Dermis blood vessel endothelial cell (primary cell): ENCODE measurements around the gene INTS1. TPM values are rescaled to one million over a fixed set of nuclear protein-coding genes. Genes with fewer than 3 reads are reported as not detected.

ENCODE experiments used
- DNase-seq: peaks from one replicate; pipeline ENCODE4 v3.0.0; 2010
- total RNA-seq: library from RNA; depleted of rRNA; stranded (reverse); fragments of >200 nt; gene quantifications from 2 replicates; pipeline ENCODE4 v1.2.3, GENCODE V29; 2014

The INTS1 gene
- total RNA-seq, 1 donor from 2014 or later: 44.6 TPM

DNA sequence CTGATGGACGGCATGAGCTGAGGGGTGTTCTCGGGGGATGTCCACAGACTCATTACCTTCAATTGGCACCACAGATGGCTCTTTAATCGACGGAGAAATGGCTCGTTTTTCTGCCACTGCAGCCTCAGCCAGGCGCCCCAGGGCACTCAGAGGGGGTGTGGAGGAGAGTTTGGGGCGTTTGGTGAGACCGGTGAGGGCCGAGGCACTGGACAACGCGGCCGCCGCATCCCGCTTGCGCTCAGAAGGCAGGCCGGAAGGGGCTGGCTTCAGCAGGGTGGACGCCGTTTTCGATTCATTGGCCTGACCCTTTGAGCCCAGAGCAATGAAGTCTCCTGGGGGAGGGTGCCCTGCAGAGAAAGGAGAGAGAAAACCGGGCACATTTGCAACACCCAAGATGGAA, 1.3 kb downstream of the INTS1 start:
- no peak for DNase-seq

DNA sequence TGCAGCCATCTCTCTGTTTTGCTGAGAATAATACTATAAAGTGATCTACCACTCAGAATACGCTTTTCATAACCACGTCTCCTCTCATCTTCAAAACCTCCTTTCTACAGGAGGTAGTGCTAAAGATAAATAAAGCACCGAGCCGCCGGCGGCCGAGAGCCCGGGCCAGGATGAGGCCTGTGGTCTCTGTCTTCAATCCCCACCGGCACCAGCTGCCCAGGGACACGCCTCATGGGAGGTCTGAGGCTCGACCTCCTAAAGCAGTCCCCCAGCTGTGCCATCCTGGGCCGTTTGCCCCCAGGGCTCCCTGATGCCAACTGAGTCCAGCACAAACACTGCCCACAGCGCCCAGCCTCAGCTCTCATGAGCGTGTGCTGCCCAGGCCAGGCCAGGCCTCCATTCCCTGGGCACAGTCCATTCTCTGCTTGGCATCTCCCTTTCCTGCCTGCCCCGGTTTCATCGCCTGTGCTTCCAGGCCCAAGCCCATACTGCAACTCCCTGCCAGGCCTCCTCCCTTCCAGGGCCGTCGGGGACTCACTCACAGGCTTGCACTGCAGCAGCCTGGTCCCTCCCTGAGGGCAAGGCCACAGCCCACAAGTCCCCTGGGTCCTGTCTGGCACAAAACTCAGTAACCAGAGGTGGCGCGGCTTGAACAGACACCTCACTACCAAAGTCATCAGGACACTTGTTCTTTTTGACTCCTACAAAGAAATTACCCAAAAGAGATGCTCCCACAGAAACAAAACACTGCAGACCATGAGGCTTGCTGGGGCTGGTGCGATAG, 2.5 kb downstream of the INTS1 start:
- no peak for DNase-seq

DNA sequence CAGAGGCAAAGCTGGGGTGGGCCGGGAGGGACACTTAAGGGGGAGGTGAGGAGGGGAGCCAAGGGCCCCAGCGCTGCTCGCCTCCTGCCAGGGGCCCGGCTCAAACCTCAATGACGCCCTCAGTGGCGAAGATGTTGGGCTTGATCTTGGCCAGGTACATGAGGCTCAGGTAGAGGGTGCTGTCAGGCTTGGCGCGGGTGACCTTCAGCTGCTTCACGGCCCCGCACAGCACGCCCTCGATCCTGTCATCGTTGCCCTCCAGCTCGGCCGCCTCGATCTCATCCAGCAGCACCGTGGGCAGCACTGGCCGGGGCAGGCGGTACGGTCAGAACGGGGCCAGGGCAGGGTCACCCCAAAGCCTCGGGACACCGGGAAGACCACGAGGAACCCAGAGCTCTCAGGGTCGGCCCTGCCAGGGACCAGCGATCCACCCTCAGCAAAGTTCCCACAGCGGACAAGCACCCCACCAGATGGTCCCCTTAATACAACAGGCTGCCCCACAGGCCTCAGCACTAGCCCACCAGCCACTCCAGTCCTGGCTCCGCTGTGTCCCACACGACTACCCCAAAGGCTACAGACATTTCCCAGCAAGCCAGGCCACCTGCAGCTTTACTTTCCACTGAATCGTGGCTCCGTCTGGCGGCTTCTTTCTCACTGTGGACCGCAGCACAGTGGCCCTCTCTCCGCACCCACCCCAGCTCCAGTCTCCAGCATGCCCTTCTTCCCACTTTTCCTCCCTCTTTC, 4.0 kb downstream of the INTS1 start:
- no peak for DNase-seq

DNA sequence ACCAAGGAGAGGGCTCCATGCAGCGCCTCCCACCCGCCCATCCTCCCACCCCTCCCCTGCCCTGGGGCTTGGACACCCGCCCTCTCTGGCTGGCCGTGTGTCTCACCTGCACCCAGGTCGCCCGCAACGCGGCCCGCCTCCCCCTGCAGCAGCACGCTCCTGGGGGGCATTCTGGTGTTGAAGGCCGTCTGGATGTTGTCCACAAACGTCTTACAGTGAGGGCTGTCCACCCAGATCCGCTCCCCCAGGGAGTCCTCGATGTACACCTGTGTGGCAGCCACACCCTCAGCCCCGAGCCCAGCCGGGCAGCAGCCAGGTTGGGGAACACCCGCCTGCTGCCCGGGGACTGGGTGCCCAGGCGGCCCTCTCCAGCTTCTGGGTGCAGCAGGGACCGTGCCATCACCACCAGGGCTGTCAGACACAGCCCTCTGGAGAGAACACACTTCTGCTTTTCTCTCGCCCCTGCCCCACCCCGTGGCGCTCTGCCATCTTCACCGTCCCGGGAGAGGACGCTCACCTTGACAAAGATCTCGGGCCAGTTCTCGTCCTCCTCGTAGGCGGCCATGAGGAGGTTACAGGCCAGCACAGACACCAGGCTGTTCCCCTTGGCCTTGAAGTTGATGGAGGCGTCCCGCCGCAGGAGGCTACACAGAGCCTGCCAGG, 4.7 kb downstream of the INTS1 start:
- DNase-seq: no peak

DNA sequence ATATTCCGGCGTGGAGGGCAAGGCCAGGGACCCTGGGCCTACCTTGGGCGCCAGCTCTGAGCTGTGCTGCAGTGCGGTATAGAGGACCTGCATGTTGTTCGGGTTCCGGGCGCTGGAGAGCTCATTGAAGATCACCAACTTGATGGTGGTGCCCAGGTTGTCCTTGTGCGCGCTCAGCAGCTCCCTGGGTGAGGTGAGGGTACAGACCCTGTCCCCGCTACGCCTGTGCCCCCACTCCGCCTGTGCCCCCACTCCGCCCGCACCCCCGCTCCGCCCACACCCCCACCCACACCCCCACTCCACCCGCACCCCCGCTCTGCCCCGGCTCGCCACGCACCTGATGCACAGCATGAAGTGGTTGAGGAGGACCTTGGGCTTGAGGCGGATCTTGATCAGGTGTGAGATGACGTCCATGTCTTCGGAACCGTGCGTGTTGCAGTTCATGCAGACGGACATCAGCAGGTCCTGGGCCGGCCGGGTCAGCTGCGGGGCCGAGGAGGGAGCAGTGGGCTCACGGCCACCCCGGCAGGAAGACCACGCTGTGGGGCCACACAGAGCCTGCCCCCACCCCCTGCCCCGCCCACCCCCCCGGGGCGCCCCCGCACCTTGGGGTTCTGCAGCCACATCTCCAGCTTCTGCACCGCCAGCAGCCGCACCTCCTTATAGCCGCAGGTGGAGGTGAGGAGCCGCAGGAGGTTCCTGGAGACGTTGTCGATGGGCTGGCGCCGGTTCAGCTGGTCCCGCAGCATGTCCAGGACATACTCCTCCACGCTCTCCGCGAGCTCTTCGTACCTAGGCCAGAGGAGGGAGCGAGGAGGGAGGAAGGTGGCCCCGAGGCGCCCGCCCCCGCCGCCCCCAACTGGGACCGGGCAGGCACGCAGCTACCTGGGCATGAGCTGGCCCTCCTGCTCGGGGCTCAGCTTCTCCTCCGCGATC, 5.6 kb downstream of the INTS1 start:
- DNase-seq: no peak

DNA sequence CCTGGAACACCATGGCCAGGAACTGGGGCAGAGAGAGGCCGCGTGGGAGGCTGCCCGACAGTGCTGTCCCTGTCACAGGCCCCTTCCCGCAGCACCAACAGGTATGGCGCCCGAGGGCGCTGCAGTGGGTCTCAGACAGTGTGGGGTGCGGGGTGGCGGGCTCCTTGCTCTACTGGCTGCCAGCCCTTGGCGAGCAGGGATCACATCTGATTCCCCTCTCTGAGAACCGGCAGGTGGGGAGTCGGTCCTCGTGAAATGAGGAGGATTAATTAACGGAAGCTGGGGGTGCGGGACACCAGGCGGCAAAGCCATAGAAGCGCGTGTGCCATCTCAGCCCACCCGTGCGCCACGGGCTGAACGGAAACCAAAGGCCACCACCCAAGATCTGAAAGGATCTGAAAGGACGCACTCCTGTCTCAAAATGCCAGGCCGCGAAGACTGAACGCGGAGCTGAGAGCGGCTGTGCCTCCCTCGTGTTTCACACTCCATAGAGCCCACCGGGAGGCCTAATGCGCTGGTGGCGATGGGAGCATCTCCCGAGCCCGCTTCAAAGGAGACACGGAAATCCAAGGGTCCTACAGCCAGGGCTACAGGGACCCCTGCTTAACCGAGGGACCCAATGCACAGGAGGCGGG, 6.8 kb downstream of the INTS1 start:
- DNase-seq: no peak

DNA sequence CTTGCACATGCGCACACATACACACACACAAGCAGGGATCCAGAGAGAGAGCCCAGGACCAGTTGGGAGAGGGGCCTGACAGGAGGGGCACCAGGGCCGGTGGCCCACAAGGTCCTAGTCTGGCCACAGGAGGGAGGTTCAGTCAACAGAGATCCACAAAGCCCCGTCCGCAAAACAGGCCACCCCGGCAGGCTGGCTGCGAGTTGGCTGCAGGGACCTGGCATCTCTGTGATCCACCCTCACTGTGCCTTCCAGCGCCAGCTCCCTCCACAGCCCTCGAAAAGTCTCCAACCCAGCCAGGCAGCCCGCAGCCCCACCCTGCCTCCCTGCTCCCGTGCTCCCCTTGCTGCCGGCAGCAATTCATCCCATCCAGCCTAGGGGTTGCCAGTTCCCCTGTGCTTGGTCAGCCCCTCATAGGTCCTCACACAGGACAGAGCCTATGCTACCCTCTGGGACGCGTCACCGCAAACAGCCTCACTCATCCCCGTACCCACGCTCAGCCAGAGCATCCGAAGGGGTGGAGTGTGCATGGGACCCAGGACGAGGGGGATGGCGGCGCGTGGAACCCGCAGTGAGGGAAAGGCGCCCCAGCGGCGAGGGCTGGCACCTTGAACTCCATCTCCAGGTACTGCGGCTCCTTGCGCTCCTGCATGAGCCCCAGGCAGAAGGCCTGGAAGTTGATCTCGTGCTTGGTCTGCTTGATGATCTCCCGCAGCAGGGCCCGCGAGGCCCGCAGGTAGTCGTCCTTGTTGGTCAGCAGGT, 7.5 kb downstream of the INTS1 start:
- no peak for DNase-seq

DNA sequence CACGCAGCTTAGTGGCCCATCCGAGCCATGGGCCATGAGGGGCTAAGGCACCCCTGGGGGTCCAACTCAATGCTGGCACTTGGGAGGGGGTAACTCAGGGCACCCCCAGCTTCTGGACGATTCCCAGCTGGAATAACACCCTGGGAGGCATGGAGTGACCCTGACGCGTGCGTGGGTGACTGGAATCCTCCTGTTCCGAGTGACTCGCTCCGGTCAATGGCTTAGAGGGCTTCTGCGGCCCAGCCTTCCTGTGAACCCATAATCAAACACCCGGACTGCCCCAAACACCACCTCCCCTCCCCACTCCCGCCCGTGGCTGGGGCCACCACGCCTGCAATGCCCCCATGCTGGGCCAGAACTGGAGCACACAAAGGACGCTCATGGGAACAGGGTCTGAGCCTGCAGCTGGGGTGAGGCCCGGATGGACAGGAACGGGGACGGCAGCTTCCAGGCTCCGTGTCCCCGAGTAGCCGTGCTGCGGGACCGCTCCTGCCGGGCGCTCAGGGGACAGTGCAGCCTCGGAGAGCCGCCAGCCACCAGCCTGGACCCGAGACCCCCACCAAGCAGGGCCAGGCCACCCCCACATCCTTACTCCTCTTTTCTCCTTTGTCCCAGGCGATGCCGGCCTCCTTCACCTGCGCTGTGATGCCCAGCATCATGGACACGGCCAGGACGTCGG, 8.5 kb downstream of the INTS1 start:
- no peak for DNase-seq

DNA sequence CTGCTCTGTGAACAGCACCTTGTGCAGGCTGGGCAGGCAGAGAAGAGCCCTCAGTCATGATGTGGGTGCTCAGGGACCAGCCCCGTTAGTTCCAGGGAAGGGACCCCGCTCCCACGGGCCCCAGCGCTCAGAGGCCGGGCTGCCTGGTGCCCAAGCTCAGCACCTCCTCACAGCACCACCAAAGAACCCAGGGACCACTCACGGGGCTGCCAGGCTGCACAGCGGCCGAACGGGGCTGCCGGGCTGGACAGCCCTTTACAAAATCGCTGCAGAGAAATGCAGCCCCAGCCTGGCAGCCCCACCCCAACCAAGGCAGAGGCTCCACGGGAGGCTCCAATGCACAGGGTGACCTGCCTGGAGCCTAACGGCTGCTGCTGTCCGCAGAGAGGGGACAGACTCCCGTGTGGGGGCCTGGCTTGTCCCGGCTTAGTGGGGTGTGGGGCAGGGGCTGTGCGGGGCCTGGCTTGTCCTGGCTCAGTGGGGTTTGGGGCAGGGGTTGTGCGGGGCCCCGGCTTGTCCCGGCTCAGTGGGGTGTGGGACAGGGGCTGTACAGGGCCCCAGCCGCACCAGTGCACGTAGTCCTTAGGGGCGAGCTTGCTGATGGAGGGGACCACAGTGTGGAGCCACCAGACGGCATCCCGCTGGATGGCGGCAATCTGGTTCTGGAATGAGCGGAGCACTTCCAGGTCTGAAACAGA, 9.2 kb downstream of the INTS1 start:
- DNase-seq: no peak

DNA sequence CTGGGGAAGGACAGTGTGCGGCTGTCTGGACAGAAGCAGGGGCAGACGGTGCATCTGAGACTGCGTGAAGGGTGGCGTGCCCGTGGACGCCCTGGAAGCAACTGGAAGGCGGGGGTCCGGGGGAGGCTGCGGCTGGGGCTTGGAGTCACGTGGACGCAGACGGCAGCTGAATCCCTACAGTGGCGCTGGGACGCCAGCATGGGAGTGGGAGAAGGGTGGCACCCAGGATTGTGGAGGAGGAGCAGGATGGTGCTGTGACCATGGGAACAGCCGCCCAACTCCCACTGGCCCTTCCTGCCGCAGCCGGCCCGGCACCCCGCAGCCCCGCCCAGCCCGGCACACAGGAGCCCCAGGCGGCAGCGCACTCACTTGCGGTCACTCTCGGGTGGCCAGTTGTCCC, 9.7 kb downstream of the INTS1 start:
- DNase-seq: no peak

DNA sequence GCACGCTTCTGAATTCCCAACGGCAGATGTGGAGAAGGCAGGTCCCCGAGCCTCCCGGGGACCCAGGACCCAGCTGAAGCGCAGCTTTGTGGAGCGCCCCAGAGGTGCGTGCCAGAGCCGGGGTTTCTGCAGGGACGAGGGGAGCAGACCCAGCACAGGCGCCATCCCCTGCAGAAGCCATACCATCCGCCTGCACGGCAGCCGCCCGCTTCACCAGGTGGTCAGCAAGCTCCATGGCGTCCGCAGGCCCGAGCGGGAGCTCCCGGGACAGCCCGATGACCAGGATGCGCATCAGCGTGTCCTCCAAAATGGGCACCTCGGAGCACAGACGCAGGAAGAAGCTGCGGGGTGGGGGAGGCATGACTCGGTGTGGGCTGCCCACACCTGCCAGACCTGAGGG, 10.6 kb downstream of the INTS1 start:
- DNase-seq: no peak

DNA sequence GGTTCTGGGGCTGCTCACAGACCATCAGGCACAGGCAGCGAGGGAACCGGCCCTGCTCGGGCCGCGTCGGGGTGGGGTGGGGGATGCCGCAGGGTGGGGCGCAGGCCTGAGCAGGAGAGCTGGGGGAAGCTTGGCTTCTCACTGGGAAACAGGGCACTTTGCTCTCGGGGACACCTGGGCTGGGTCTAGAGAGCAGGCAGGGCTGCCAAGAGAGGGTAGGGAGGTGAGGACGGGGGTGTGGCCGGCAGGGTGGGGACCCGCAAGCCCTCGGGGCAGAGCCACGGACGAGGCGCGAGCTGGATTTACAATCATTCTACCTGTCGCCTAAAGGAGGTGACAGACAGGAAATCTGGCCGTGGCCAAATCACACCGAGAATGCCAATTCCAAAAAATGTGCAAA, 11.1 kb downstream of the INTS1 start:
- no peak for DNase-seq

DNA sequence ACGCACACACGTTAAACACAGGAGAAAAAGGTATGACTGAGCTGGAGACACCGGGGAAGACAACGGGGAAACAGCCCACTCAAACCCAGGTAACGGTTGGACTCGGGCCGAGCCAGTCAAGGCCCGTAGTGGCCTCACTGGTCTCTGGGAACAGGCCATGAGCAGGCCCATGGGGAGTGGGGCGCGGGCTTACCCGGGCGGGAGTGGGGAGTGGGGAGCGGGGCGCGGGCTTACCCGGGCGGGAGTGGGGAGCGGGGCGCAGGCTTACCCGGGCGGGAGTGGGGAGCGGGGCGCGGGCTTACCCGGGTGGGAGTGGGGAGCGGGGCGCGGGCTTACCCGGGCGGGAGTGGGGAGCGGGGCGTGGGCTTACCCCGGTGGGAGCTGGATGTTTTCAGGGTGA, 11.5 kb downstream of the INTS1 start:
- DNase-seq: no peak

DNA sequence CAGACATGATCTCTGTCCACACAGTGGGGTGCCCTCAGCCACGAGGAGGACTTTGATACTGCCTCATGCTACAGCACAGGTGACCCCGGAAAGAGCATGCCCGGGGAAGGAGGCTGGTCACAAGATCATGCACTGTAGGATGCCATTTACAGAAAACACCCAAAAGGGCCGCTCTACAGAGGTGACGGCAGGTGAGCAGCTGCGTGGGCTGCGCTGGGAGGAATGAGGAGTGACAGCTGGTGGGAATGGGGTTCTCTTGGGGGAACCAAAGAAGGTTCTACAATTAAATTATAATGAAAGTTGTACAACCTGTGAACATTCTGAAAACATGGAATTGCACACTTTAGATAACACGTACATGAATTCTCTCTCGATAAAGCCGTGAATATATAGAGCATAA, 12.0 kb downstream of the INTS1 start:
- DNase-seq: no peak

DNA sequence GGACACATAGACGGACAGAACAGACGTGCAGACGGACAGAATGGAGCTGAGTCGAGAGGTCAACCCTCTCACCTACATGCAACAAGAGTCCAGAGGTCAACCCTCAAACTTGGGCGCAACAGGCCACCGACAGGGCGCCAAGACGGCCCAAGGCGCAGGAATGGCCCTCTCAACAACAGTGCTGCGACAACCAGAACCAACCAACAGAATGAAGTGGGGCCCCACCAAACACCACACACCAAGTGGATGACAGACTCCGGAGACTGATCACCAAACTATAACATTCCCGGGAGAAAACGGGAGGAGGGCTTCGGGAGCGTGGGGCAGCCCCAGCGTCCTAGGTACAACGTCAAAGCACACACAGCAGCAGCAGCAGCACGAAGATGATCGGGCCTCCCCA, 13.4 kb downstream of the INTS1 start:
- no peak for DNase-seq

DNA sequence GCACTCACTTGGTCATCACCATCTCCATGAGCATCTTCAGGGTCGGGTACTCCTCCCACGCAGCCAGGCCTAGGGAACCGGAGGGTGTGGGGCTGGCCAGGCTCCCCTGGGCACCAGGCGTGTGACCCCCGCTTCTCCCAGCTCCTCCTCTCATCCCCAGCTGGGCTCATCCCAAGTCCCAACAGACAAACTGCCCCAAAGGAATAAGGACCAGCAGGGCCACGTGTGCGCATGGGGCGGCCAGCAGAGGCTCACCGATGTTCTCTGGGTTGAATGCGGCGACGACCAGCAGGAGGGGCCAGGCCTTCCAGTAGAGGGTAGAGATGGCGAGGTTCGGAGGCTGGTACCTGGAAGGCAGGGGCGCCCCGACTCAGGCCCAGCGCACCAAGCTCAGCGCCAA, 14.9 kb downstream of the INTS1 start:
- DNase-seq: no peak

DNA sequence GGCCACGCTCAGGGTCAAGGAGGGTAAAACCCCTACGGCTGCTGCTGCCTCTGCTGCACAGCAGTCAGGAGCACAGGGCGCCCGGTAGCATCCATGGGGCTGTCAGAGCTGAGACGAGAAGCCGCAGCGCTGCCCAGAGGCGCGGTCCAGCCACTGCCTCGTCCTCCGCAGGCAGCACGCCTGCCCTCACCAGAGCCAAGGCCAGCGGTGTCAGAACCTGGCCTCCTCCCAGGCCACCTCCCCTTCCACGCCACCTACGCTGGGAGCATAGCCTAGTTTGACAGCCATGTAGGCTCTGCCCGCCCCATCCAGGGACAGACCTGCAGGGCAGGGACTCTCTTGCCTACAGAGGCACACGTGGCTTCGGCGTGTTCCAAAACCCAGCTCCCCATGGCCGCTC, 16.2 kb downstream of the INTS1 start:
- no peak for DNase-seq

DNA sequence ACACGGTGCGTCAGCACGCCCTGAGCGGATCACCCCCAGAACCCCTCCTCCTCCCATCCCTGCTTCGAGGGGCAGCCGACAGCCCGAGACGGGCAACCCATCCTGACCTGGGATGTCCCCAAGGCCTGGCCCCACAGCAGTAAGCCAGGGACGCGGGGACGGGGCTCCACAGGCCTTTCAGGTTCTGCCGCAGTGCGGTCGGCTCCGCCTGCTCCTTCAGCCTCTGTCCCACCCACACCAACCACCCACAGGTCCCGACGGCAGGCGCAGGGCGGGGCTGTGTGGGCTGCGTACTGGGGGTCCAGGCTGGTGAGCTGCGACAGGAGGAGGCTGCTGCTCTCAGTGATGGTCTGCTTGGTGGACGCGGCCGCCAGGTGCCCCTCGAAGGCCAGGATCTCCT, 16.7 kb downstream of the INTS1 start:
- DNase-seq: no peak

DNA sequence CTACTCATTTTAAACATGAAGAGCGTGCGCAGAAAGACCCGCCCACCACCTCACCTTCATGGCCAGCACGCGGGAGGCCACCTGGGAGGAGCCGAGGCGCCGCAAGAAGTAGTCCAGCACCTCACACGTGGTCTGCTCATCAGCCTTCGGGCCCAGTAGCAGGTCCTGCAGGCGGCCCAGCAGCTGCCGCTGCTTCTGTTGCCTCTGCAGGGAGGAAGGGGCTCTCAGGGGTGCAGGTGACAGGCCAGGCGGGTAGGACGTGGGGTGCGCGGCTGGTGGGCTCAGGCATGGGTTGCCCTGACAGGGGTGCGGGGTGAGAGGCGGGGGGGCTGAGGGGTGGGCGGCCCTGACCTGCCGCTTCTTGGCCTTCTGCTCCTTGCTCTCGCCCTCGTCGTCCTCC, 17.6 kb downstream of the INTS1 start:
- DNase-seq: no peak

DNA sequence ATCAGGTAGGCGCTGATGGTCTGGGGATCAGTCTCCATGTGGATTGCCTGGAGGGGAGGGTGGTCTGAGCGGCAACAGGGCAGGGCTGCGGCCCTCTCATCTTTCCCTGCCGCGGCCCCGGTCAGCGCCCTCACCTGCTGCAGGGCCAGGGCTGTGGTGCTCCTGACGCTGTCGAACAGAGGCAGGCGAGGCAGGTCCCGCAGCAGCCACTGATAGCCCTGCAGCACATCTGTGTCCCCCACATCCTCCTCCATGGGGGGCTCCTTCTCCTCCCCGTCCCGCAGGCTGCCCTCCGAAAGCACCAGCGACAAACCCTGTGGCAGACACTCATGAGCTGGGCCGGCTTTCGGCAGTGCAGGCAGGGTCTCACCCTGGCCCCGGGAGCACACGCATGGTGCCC, 19.0 kb downstream of the INTS1 start:
- no peak for DNase-seq
